ENCODE data around the gene LRMDA. TPM values are rescaled to one million over a fixed set of nuclear protein-coding genes. Genes with fewer than 3 reads are reported as not detected.

The LRMDA gene
- total and polyA plus RNA-seq, 2 donors from 2014 or later: 23.2 to 48.6 TPM

DNA sequence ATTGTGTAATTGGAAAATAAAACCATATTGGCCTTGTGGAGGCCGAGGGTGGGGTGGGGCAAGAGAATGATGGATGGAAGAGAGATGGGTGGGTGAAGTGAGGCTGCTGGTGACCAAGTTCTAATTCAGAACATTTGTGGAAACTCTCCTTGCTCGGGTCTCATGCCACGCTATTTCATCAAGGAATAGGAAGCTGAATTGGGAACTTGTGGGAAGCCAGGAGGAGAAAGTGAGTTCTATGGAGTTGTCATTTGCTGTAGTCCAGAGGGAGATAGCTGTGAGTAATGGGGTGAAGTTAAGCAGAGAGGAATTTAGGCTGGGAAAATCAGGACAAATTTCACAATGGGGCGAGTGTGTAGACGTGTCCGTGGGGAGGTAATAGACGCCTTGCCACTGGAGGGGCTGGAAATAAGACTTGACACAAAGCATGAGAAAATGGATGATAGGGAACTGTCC, 339.2 kb downstream of the LRMDA start:
- FAIRE-seq: no peak
- no peak overlapping the region for H3K9ac ChIP-seq (ENCODE audit: low read length in 3 of 3)
- TF ChIP-seq, protein P1, sequence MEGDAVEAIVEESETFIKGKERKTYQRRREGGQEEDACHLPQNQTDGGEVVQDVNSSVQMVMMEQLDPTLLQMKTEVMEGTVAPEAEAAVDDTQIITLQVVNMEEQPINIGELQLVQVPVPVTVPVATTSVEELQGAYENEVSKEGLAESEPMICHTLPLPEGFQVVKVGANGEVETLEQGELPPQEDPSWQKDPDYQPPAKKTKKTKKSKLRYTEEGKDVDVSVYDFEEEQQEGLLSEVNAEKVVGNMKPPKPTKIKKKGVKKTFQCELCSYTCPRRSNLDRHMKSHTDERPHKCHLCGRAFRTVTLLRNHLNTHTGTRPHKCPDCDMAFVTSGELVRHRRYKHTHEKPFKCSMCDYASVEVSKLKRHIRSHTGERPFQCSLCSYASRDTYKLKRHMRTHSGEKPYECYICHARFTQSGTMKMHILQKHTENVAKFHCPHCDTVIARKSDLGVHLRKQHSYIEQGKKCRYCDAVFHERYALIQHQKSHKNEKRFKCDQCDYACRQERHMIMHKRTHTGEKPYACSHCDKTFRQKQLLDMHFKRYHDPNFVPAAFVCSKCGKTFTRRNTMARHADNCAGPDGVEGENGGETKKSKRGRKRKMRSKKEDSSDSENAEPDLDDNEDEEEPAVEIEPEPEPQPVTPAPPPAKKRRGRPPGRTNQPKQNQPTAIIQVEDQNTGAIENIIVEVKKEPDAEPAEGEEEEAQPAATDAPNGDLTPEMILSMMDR (IDR thresholded peaks at IDR 0.05; ENCODE audit: borderline replicate concordance, extremely low read depth, insufficient read depth): no peak

DNA sequence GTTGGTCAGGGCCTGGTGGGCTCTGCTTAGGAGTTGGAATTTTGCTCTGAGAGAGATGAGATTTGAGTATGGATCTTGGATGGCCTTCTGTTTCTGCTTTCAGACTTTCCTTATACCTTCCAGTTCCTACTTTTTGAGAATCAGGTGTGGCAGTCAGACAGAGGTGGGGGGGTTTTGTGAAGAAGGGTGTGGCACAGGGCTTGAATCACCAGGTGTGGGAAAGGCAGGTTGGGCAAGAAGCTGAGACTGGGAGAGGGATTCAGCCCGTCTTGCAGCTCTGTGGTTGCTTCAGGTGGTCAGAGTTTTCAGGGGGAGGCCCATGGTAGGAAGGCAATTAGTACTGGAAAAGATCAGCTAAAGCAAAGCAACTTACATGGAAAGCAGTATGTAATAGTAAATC, 340.2 kb downstream of the LRMDA start:
- Histone ChIP-seq H3K27me3 (ENCODE audit: control insufficient read depth, insufficient read depth, low read length) (no peaks in the 10 kb centered on the region), H3K4me1 (ENCODE audit: control insufficient read depth in 2 of 3, insufficient read depth in 2 of 3, low read depth in 1 of 3, low read length in 3 of 3) (no peaks in the 10 kb centered on the region), H3K9me3 (ENCODE audit: control insufficient read depth in 2 of 3, insufficient read depth in 1 of 3, low read length in 3 of 3) (no peaks in the 10 kb centered on the region), H3K27ac (ENCODE audit: low read depth in 2 of 2, low read length in 2 of 2) (no peak overlapping the region), H3K36me3 (ENCODE audit: control insufficient read depth in 2 of 3, insufficient read depth in 3 of 3, low read length in 3 of 3) (no peaks in the 10 kb centered on the region), H3K4me3 (ENCODE audit: low read length in 3 of 3) (peak overlapping the region in 1 of 3 donors; percentile 60), H3K9ac (ENCODE audit: low read length in 3 of 3) (no peak overlapping the region)
- TF ChIP-seq, protein P1 (IDR thresholded peaks at IDR 0.05; ENCODE audit: borderline replicate concordance, extremely low read depth, insufficient read depth): no peak
- FAIRE-seq (no peak), DNase-seq (no peak)
- intact Hi-C loops (cut with DNase I): no loop called here

More for the DNA sequence above, 339.2 kb downstream of the LRMDA start:
- Histone ChIP-seq H3K4me1 (ENCODE audit: control insufficient read depth in 2 of 3, insufficient read depth in 2 of 3, low read depth in 1 of 3, low read length in 3 of 3) (no peaks in the 10 kb centered on the region), H3K36me3 (ENCODE audit: control insufficient read depth in 2 of 3, insufficient read depth in 3 of 3, low read length in 3 of 3) (no peaks in the 10 kb centered on the region), H3K27me3 (ENCODE audit: control insufficient read depth, insufficient read depth, low read length) (no peaks in the 10 kb centered on the region), H3K9me3 (ENCODE audit: control insufficient read depth in 2 of 3, insufficient read depth in 1 of 3, low read length in 3 of 3) (no peaks in the 10 kb centered on the region), H3K4me3 (ENCODE audit: low read length in 3 of 3) (no peak overlapping the region), H3K27ac (ENCODE audit: low read depth in 2 of 2, low read length in 2 of 2) (no peak overlapping the region)
- intact Hi-C loops (cut with DNase I): no loop called here
- DNase-seq: no peak

DNA sequence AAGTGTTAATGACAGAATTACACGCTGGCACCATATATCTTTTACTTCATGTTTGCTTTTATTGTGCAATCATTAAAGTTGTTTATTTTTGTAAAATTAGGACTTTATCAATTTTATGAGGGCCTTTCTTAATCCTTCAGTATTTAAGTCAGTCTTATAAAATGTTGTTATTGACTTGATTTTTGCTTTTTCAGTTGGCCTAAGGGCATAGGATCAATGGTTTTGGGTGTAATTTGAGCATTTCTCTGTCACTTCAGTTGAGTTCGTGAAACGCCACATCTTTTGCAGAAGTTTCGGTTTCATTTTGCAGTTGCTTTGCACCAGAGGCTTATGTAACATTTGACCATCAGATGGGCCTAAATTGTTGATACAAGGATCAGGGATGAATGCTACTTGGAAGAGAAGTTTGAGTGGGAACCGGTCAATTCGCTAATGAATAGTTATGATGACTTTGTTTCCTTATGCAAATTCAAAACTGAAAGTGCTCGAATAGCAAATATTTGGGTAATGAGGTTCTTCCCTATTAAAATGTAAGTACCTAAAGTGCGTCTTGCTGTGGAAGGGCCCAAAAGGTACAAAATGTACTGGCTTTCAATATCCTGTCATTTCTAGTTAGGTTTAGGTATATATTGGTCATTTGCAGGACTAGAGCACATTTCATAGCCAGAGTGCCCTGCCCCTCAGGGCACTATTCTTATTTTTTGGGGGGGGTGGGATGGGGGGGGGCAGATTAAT, 340.9 kb downstream of the LRMDA start:
- Histone ChIP-seq H3K27me3 (ENCODE audit: control insufficient read depth, insufficient read depth, low read length) (no peaks in the 10 kb centered on the region), H3K36me3 (ENCODE audit: control insufficient read depth in 2 of 3, insufficient read depth in 3 of 3, low read length in 3 of 3) (no peaks in the 10 kb centered on the region), H3K9me3 (ENCODE audit: control insufficient read depth in 2 of 3, insufficient read depth in 1 of 3, low read length in 3 of 3) (no peaks in the 10 kb centered on the region), H3K9ac (ENCODE audit: low read length in 3 of 3) (peak overlapping the region in 1 of 3 donors; percentile 52), H3K4me3 (ENCODE audit: low read length in 3 of 3) (peak overlapping the region; percentile 35 to 60 (median 51)), H3K27ac (ENCODE audit: low read depth in 2 of 2, low read length in 2 of 2) (no peak overlapping the region), H3K4me1 (ENCODE audit: control insufficient read depth in 2 of 3, insufficient read depth in 2 of 3, low read depth in 1 of 3, low read length in 3 of 3) (no peaks in the 10 kb centered on the region)
- DNase-seq (peak in 2 of 5 donors; percentile 59 to 87), FAIRE-seq (no peak)
- TF ChIP-seq, protein P1 (IDR thresholded peaks at IDR 0.05; ENCODE audit: borderline replicate concordance, extremely low read depth, insufficient read depth): no peak
- intact Hi-C loops (cut with DNase I): no loop called here
